CD4-positive, alpha-beta T cell (primary cell): ENCODE results near the gene BTBD17. TPM values are rescaled to one million over a fixed set of nuclear protein-coding genes. Genes with fewer than 3 reads are reported as not detected.

Experiments
- ATAC-seq: fragments of 200-7000 bp; cut with Tn5 transposase; one replicate; pipeline ENCODE4 v1.10.0; 2022; ENCODE audit warnings: mild to moderate bottlenecking; ENCODE audit not compliant: poor library complexity
- CTCF ChIA-PET: fragments of 350-600 bp; sonication (Branson Sonifier 250); formaldehyde crosslinking; loops from one replicate; lab custom pipeline; 2021; ENCODE audit warnings: antibody characterized with exemption, inconsistent platforms; lab: Charles Lee
- POLR2A ChIA-PET: fragments of 350-600 bp; sonication (Branson Sonifier 250); formaldehyde crosslinking; loops from one replicate; lab custom pipeline; 2021; ENCODE audit warnings: antibody characterized with exemption, inconsistent platforms; lab: Charles Lee
- DNase-seq, 14 experiments: peaks; one replicate each; pipeline ENCODE4 v3.0.0-alpha.2; 2013 to 2020; ENCODE audit warnings: mixed read lengths in 2 of 14
- H3K27ac ChIP-seq, 2 donors: one replicate each; pipeline versions ENCODE4 v1.5.1 to v1.7.0; 2013; ENCODE audit warnings: low read length in 2 of 2, low read depth in 1 of 2, mild to moderate bottlenecking in 1 of 2
- H3K27me3 ChIP-seq, 2 experiments: 1 replicate in 1 of 2; 2 replicates in 1 of 2; pipeline versions ENCODE4 v1.6.1 to v1.7.0; 2013; ENCODE audit warnings: low read length in 2 of 2, control low read depth in 1 of 2, mild to moderate bottlenecking in 1 of 2, moderate library complexity in 1 of 2; ENCODE audit not compliant: insufficient read depth in 2 of 2, control insufficient read depth in 1 of 2
- H3K36me3 ChIP-seq: one replicate; pipeline ENCODE4 v1.6.1; 2013; ENCODE audit warnings: low read length, control low read depth; ENCODE audit not compliant: insufficient read depth
- H3K4me1 ChIP-seq: one replicate; pipeline ENCODE4 v1.6.1; 2013; ENCODE audit warnings: low read length, control low read depth; ENCODE audit not compliant: insufficient read depth
- H3K4me3 ChIP-seq: one replicate; pipeline ENCODE4 v1.5.1; 2013; ENCODE audit warnings: mild to moderate bottlenecking, low read length, moderate library complexity
- H3K9me3 ChIP-seq, 2 experiments: 1 replicate in 1 of 2; 2 replicates in 1 of 2; pipeline versions ENCODE4 v1.6.1 to v1.7.0; 2013; ENCODE audit warnings: low read length in 2 of 2, mild to moderate bottlenecking in 2 of 2, control low read depth in 1 of 2, moderate library complexity in 1 of 2; ENCODE audit not compliant: control insufficient read depth in 1 of 2, insufficient read depth in 1 of 2
- H3K27ac Mint-ChIP-seq: one replicate; pipeline ENCODE4 v1.8.0; 2020; ENCODE audit warnings: mixed read lengths
- H3K27me3 Mint-ChIP-seq: one replicate; pipeline ENCODE4 v1.8.0; 2021; ENCODE audit warnings: mixed read lengths
- H3K36me3 Mint-ChIP-seq: one replicate; pipeline ENCODE4 v1.8.0; 2021; ENCODE audit warnings: low read depth, mixed read lengths
- H3K4me1 Mint-ChIP-seq: one replicate; pipeline ENCODE4 v1.8.0; 2021; ENCODE audit warnings: low read depth, mixed read lengths
- H3K4me3 Mint-ChIP-seq: one replicate; pipeline ENCODE4 v1.8.0; 2020; ENCODE audit warnings: mild to moderate bottlenecking, mixed read lengths
- H3K9me3 Mint-ChIP-seq: one replicate; pipeline ENCODE4 v1.8.0; 2020; ENCODE audit warnings: mixed read lengths
- intact Hi-C, 2 experiments: fragments of 100-400 bp; cut with DNase I in 1 of 2; cut with micrococcal nuclease in 1 of 2; formaldehyde crosslinking; loops; one replicate each; pipeline versions ENCODE4 v1.15.1 to v1.9.0; 2023 to 2025; cut with DNase I, micrococcal nuclease
- polyA plus RNA-seq, 2 donors: library from polyadenylated mRNA; unstranded; fragments of 120-200 nt; gene quantifications; one replicate each; pipeline ENCODE4 v1.2.1, GENCODE V29; 2013
- total RNA-seq, 174 experiments: library from RNA in 2 of 174; stranded (reverse) in 2 of 174; gene quantifications; one replicate each; pipeline ENCODE4 v1.2.3 and lab custom pipeline; 2021 to 2026
- TF ChIP-seq, protein P1 (sequence below): fragments of 200-600 bp; IDR thresholded peaks from one replicate; pipeline ENCODE4 v1.8.0; 2022; ENCODE audit warnings: antibody characterized with exemption, mild to moderate bottlenecking

Gene BTBD17, protein sequence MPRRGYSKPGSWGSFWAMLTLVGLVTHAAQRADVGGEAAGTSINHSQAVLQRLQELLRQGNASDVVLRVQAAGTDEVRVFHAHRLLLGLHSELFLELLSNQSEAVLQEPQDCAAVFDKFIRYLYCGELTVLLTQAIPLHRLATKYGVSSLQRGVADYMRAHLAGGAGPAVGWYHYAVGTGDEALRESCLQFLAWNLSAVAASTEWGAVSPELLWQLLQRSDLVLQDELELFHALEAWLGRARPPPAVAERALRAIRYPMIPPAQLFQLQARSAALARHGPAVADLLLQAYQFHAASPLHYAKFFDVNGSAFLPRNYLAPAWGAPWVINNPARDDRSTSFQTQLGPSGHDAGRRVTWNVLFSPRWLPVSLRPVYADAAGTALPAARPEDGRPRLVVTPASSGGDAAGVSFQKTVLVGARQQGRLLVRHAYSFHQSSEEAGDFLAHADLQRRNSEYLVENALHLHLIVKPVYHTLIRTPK
- not detected for total RNA-seq
- 0.09 TPM for polyA plus RNA-seq (2013, experiment 1 of 2)
- polyA plus RNA-seq (2013, experiment 2 of 2), result not detected
- total RNA-seq (lab: John Stamatoyannopoulos, UW), result 0 to 0.11 (median 0) reads per million in 172 experiments

DNA sequence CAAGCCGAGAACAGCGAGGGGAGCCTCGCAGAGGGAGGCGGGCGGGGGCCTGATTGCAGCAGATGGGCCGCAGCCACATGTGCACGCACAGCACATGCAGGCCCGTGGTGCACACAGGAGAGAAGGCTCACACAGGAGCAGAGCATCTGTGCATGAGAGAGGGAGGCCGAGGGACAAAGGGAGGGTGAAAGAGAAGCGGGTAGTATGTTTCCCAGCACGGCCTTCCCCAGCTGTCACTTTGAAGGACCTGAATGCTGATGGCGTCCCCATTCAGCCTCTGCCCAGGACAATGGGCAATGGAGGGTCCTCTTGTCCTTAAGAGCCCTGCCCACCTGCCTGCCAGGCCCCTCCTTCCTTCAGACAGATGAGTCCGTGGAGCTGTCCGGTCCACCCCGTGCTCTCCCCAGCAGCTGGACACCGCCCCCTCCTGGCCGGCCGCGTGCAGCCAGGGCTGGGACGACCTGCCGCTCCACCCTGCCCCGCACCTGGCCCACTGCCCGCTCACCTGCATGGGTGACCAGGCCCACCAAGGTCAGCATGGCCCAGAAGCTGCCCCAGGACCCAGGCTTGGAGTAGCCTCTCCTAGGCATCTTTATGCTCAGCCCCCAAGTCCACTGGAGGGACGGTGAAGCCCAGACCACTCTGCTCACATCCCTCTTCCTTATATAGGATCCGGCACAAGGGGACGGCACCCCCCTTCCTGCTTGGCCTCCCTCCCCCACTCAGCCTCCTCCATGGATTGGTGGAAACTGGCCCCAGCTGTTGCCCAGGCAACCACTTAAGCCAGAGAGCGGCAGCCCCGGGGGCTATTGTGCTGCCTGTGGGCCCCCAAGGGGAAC, at the start of gene BTBD17:
BTBD17 (minus strand) TSS at position 639 of the 839 bp plus-strand sequence; CDS start at position 590, 49 bp downstream.
- Histone ChIP-seq H3K9me3 (peaks cover 0 to 17% of the 10 kb centered on the region in 2 experiments), H3K27me3 (peaks cover 36 to 37% of the 10 kb centered on the region in 2 experiments), H3K4me3 (no peak within 1 kb of the TSS), H3K27ac (no peak within 1 kb of the TSS), H3K4me1 (peaks cover 14% of the 10 kb centered on the region), H3K36me3 (no peaks in the 10 kb centered on the region)
- CTCF ChIA-PET, result interaction anchor here (1.0 to 2.3 kb wide), 3 partner anchors 18 to 158 kb away, joined by 3 to 7 read pairs (median 4); partner anchors contain the start of gene RPL38
- TF ChIP-seq, protein P1, sequence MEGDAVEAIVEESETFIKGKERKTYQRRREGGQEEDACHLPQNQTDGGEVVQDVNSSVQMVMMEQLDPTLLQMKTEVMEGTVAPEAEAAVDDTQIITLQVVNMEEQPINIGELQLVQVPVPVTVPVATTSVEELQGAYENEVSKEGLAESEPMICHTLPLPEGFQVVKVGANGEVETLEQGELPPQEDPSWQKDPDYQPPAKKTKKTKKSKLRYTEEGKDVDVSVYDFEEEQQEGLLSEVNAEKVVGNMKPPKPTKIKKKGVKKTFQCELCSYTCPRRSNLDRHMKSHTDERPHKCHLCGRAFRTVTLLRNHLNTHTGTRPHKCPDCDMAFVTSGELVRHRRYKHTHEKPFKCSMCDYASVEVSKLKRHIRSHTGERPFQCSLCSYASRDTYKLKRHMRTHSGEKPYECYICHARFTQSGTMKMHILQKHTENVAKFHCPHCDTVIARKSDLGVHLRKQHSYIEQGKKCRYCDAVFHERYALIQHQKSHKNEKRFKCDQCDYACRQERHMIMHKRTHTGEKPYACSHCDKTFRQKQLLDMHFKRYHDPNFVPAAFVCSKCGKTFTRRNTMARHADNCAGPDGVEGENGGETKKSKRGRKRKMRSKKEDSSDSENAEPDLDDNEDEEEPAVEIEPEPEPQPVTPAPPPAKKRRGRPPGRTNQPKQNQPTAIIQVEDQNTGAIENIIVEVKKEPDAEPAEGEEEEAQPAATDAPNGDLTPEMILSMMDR, result peak; percentile 32
- no peak within 1 kb of the TSS for H3K27ac Mint-ChIP-seq
- DNase-seq (peak in 11 of 14 experiments; percentile 18 to 60 (median 36)), ATAC-seq (peak; percentile 46)
- H3K4me1 Mint-ChIP-seq, result peaks cover 4% of the 10 kb centered on the region
- H3K4me3 Mint-ChIP-seq, result no peak within 1 kb of the TSS
- H3K36me3 Mint-ChIP-seq, result no peaks in the 10 kb centered on the region
- intact Hi-C loops, result loop anchor here in 1 of 2 experiments (2.0 kb wide), 1 partner anchor 151 kb away; no protein-coding TSS in a partner anchor
- POLR2A ChIA-PET, result interaction anchor here (0.9 to 1.1 kb wide), 2 partner anchors 148 to 158 kb away, joined by 3 read pairs; partner anchors contain the start of genes RPL38 and TTYH2
- no peaks in the 10 kb centered on the region for H3K9me3 Mint-ChIP-seq
- H3K27me3 Mint-ChIP-seq, result peaks cover 31% of the 10 kb centered on the region

DNA sequence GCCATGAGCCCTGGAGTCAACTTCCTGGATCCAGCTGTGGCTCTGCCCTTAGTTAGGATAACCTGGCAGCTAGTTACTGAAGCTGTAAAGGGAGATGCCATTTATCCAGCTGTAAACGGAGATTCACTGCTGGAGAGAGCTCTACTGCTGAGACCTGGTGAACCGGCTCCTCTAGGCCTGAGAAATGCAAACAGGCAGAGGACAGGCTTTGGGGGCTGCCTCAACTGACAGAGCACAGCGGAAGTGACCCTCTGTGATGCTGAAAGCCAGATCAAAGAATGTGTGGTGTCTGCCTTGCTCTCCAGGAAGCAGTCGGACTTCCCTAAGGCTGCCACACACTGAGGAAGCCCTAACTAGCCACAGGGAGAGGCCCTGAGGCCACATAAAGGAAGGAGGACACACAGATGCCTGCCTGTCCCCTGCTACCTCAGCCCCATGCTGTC, 48.4 kb upstream of the BTBD17 start:
- no peak overlapping the region for H3K4me3 ChIP-seq
- no peak for DNase-seq
- ChIA-PET CTCF (no interaction called here), POLR2A (no interaction called here)
- Mint-ChIP-seq H3K36me3 (no peaks in the 10 kb centered on the region), H3K4me1 (no peaks in the 10 kb centered on the region), H3K9me3 (no peaks in the 10 kb centered on the region), H3K27ac (no peak overlapping the region), H3K27me3 (peaks cover 17% of the 10 kb centered on the region), H3K4me3 (no peak overlapping the region)
- H3K9me3 ChIP-seq, result no peaks in the 10 kb centered on the region
- H3K27ac ChIP-seq, result no peak overlapping the region
- TF ChIP-seq, protein P1, result no peak
- H3K36me3 ChIP-seq, result no peaks in the 10 kb centered on the region
- intact Hi-C loops, result no loop called here
- no peak for ATAC-seq
- no peaks in the 10 kb centered on the region for H3K4me1 ChIP-seq
- no peaks in the 10 kb centered on the region for H3K27me3 ChIP-seq

DNA sequence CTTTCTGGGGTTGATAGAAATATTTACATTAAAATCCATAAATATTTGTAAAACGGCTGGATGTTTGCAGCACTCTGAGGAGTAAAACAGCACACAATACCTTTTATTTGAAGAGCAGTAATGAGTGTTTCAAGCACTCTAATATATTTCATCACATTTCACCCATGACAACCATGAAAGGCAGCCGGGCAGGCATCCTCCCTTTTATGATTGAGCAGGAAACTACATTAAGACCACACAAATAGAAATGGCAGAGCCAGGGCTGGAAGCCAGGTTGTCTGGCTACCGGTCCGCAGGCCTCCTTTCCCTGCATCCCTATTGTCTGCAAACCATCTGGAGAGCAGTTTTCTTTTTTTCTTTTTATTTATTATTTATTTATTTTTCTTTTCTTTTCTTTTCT, 47.1 kb upstream of the BTBD17 start:
- Mint-ChIP-seq H3K27me3 (peaks cover 15% of the 10 kb centered on the region), H3K27ac (no peak overlapping the region), H3K4me3 (no peak overlapping the region), H3K9me3 (no peaks in the 10 kb centered on the region), H3K4me1 (no peaks in the 10 kb centered on the region), H3K36me3 (no peaks in the 10 kb centered on the region)
- no peaks in the 10 kb centered on the region for H3K9me3 ChIP-seq
- DNase-seq (no peak), ATAC-seq (no peak)
- H3K36me3 ChIP-seq, result no peaks in the 10 kb centered on the region
- TF ChIP-seq, protein P1, result no peak
- intact Hi-C loops, result no loop called here
- no peak overlapping the region for H3K4me3 ChIP-seq
- ChIA-PET CTCF (no interaction called here), POLR2A (no interaction called here)
- H3K27ac ChIP-seq, result no peak overlapping the region
- H3K4me1 ChIP-seq, result no peaks in the 10 kb centered on the region
- no peaks in the 10 kb centered on the region for H3K27me3 ChIP-seq
